GM12801 (cell line): Measurements from ENCODE around the gene STAT6.

Experiments
- CTCF ChIP-seq: IDR thresholded peaks from one replicate; pipeline ENCODE4 v1.5.1; 2011; ENCODE audit warnings: control low read depth; ENCODE audit not compliant: insufficient read length; ENCODE audit errors: extremely low read depth

STAT6 gene

GRCh38 chr12:57150400-57151000 is 39.3 kb upstream of the STAT6 start:
- TF ChIP-seq CTCF, result no peak

- TF ChIP-seq CTCF, result no peak
Observed at GRCh38 chr12:57149245-57149900, 38.2 kb upstream of the STAT6 start.

GRCh38 chr12:57148469-57149244 is 37.5 kb upstream of the STAT6 start:
- no peak for TF ChIP-seq CTCF

- no peak for TF ChIP-seq CTCF
Observed at GRCh38 chr12:57146961-57147944, 36.1 kb upstream of the STAT6 start, which contains the start of gene LRP1-AS. Gene LRP1-AS (minus strand): TSS chr12:57147619.

GRCh38 chr12:57146092-57146491 is 34.9 kb upstream of the STAT6 start:
- no peak for TF ChIP-seq CTCF

- no peak for TF ChIP-seq CTCF
Observed at GRCh38 chr12:57145460-57146059, 34.4 kb upstream of the STAT6 start.
